Lung (tissue), 12 donors: ENCODE data around the gene CD300LB. TPM values are rescaled to one million over a fixed set of nuclear protein-coding genes. Genes with fewer than 3 reads are reported as not detected.
"Not testable (repeated sequence)": the region's sequence is repeated elsewhere in the genome, so short reads cannot be mapped to it uniquely, and the experiment has no call there.

Experiments used
- ATAC-seq: fragments of 200-7000 bp; cut with Tn5 transposase; one replicate; pipeline ENCODE4 v1.9.1; 2020; ENCODE audit warnings: moderate number of reproducible peaks; ENCODE audit not compliant: insufficient read depth, low FRiP score
- DNase-seq, 3 donors: peaks; one replicate each; pipeline ENCODE4 v3.0.0-alpha.2; 2013 to 2017
- H3K27ac ChIP-seq, 2 donors: one replicate each; pipeline ENCODE4 v1.5.1; 2013; ENCODE audit warnings: mild to moderate bottlenecking in 2 of 2, moderate library complexity in 2 of 2, control low read depth in 1 of 2, inconsistent platforms in 1 of 2, low read depth in 1 of 2, low read length in 1 of 2
- H3K27me3 ChIP-seq, 3 donors: one replicate each; pipeline ENCODE4 v1.5.1; 2013; ENCODE audit warnings: low read length in 2 of 3; ENCODE audit not compliant: control insufficient read depth in 3 of 3, insufficient read depth in 3 of 3
- H3K36me3 ChIP-seq, 4 donors: one replicate each; pipeline ENCODE4 v1.5.1; 2013; ENCODE audit warnings: low read length in 4 of 4, mild to moderate bottlenecking in 1 of 4, moderate library complexity in 1 of 4; ENCODE audit not compliant: control insufficient read depth in 4 of 4, insufficient read depth in 4 of 4
- H3K4me1 ChIP-seq, 5 donors: one replicate each; pipeline ENCODE4 v1.5.1; 2013; ENCODE audit warnings: low read length in 5 of 5, mild to moderate bottlenecking in 2 of 5, moderate library complexity in 1 of 5; ENCODE audit not compliant: control insufficient read depth in 5 of 5, insufficient read depth in 5 of 5
- H3K4me3 ChIP-seq: one replicate; pipeline ENCODE4 v1.5.1; 2013; ENCODE audit warnings: mild to moderate bottlenecking, control low read depth, moderate library complexity
- H3K9ac ChIP-seq, 2 donors: one replicate each; pipeline ENCODE4 v1.5.1; 2013; ENCODE audit warnings: low read length in 2 of 2, control low read depth in 1 of 2; ENCODE audit not compliant: insufficient read depth in 1 of 2
- H3K9me3 ChIP-seq, 4 donors: one replicate each; pipeline ENCODE4 v1.5.1; 2013; ENCODE audit warnings: low read length in 3 of 4, mild to moderate bottlenecking in 1 of 4, moderate library complexity in 1 of 4; ENCODE audit not compliant: control insufficient read depth in 4 of 4, insufficient read depth in 3 of 4
- WGBS, 2 donors: extraction: QIAGEN DNeasy Blood & Tissue Kit; methylation state at CpG; one replicate each; pipeline ENCODE4 v1.1.7; 2013; 5-methylcytosine and 5-hydroxymethylcytosine counted together
- polyA plus RNA-seq, 2 donors: library from polyadenylated mRNA; stranded (reverse); fragments of 200-250 nt; gene quantifications; one replicate each; pipeline ENCODE4 v1.2.1, GENCODE V29; 2013
- total RNA-seq, 2 donors: library from RNA; depleted of rRNA in 1 of 2; stranded (reverse); fragments of >200 nt in 1 of 2; gene quantifications; one replicate each; pipeline ENCODE4 v1.2.1, GENCODE V29; 2014 to 2021
- TF ChIP-seq, protein P1 (sequence below): IDR thresholded peaks from 2 replicates; pipeline ENCODE4 v1.5.1; 2012; ENCODE audit warnings: mild to moderate bottlenecking; ENCODE audit errors: control extremely low read depth, extremely low read depth
- donor health status: control.
- donor health status: control.
- donor health status: Bipolar disorder and iron deficiency.
- donor health status: healthy.
- donor health status: DM: yes; HTN: yes; CAD: no.

Gene CD300LB
- total and polyA plus RNA-seq, 4 donors, result 0.82 to 1.8 (median 1.3) TPM

DNA sequence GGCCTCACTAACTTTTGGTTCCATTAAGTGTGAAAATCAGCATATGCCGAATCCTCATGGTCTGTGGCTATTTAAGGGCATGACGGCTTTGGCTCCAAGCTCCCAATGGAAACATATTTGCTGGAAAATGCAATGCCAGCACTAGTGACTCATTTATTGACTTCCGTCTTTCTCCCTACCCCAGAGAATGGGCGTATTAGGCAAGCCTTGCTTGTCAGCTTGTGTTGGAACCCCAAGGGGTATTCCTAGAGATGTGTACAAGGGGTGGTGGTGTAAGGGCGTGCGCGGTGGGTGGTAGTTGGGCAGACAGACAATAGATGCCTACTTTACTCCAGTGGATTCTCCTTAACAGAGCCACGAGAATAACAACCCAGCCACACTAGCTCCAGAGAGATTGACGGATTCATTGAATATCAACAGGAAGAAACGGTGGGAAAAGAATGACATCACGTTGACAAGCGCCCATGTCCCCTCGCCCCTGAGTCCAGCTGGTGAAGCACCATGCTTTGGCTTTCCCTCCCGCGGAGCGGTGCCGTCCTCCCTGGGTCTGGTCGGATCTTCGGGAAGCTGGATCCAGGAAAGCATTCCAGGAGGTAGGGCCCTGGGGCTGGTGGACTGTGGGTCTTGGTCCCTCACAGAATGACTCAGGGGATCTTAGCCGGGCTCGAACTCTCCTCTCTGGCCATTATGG is 10.3 kb downstream of the CD300LB start:
- H3K27ac ChIP-seq, result peak overlapping the region in 1 of 2 donors; percentile 61
- H3K9me3 ChIP-seq, result peaks cover 0 to 16% (median 0%) of the 10 kb centered on the region in 4 donors
- TF ChIP-seq, protein P1, sequence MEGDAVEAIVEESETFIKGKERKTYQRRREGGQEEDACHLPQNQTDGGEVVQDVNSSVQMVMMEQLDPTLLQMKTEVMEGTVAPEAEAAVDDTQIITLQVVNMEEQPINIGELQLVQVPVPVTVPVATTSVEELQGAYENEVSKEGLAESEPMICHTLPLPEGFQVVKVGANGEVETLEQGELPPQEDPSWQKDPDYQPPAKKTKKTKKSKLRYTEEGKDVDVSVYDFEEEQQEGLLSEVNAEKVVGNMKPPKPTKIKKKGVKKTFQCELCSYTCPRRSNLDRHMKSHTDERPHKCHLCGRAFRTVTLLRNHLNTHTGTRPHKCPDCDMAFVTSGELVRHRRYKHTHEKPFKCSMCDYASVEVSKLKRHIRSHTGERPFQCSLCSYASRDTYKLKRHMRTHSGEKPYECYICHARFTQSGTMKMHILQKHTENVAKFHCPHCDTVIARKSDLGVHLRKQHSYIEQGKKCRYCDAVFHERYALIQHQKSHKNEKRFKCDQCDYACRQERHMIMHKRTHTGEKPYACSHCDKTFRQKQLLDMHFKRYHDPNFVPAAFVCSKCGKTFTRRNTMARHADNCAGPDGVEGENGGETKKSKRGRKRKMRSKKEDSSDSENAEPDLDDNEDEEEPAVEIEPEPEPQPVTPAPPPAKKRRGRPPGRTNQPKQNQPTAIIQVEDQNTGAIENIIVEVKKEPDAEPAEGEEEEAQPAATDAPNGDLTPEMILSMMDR, result no peak
- H3K36me3 ChIP-seq, result no peaks in the 10 kb centered on the region
- DNase-seq (peak in 1 of 3 donors; percentile 8), ATAC-seq (peak; percentile 37)
- no peak overlapping the region for H3K4me3 ChIP-seq
- WGBS, 2 donors, result 72 to 78% methylated on average over 21 of the region's 21 CpGs
- H3K4me1 ChIP-seq, result no peaks in the 10 kb centered on the region
- no peak overlapping the region for H3K9ac ChIP-seq
- H3K27me3 ChIP-seq, result no peaks in the 10 kb centered on the region

DNA sequence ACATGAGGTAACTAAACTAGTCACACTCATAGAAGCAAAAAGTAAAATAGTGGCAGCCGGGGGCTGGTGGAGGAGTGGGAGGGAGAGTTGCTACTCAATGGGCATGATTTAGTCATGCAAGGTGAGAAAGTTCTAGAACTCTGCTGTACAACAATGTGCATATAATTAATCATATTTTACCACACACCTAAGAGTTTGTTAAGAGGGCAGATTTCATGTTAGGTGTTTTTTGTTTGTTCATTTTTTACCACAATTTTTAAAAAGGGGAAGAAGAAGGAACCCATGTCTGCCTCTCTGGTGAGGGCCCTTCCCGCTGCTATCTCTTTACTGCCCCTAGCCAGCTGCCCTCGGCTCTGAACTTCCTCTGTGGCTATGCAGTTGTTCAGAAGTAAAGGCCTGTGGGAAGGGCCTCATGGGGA is 11.2 kb downstream of the CD300LB start:
- TF ChIP-seq, protein P1, result no peak
- WGBS, 2 donors, result 34 to 53% methylated on average over 3 of the region's 3 CpGs

GRCh38 chr17:74518413-74518981 is 12.8 kb downstream of the CD300LB start:
- 85 to 91% methylated on average over 6 of the region's 6 CpGs for WGBS, 2 donors
- DNase-seq, H3K27me3 ChIP-seq, H3K9ac ChIP-seq, H3K4me1 ChIP-seq, H3K27ac ChIP-seq, ATAC-seq, H3K36me3 ChIP-seq, H3K4me3 ChIP-seq: not testable (repeated sequence)
- H3K9me3 ChIP-seq, result peaks cover 0 to 20% (median 0%) of the 10 kb centered on the region in 4 donors

More for the DNA sequence above, 11.2 kb downstream of the CD300LB start:
- Histone ChIP-seq H3K9ac (no peak overlapping the region), H3K4me1 (no peaks in the 10 kb centered on the region), H3K27me3 (no peaks in the 10 kb centered on the region), H3K9me3 (peaks cover 0 to 16% (median 0%) of the 10 kb centered on the region in 4 donors), H3K4me3 (no peak overlapping the region), H3K27ac (peak overlapping the region in 1 of 2 donors; percentile 34), H3K36me3 (no peaks in the 10 kb centered on the region)
- no peak for DNase-seq
- ATAC-seq, result no peak

- Histone ChIP-seq H3K4me3 (no peak overlapping the region), H3K27ac (no peak overlapping the region), H3K36me3 (no peaks in the 10 kb centered on the region), H3K9ac (no peak overlapping the region), H3K9me3 (peaks cover 0 to 8% (median 0%) of the 10 kb centered on the region in 4 donors), H3K4me1 (no peaks in the 10 kb centered on the region), H3K27me3 (no peaks in the 10 kb centered on the region)
- no peak for DNase-seq
- 91 to 96% methylated on average over 3 of the region's 3 CpGs for WGBS, 2 donors
- TF ChIP-seq, protein P1, result no peak
- no peak for ATAC-seq
These were observed 14.5 kb downstream of the CD300LB start for GRCh38 chr17:74516561-74517328.
